NCI-H526 treated with DMSO at 0.1 percent for 48 hours (cell line): ENCODE measurements around the gene LPCAT3.
A peak's percentile ranks its signal among the peaks of the same experiment; 100 is the strongest.

Experiments
- DNase-seq: peaks from one replicate; lab custom pipeline; 2025; lab: John Stamatoyannopoulos, UW

Gene LPCAT3

GRCh38 chr12:6952863-6953441, 65.3 kb downstream of the LPCAT3 start:
- no peak for DNase-seq

GRCh38 chr12:6952121-6952862, 66.0 kb downstream of the LPCAT3 start:
- no peak for DNase-seq

- DNase-seq: no peak
Measured at GRCh38 chr12:6951551-6952120, 66.6 kb downstream of the LPCAT3 start.

- no peak for DNase-seq
Measured at GRCh38 chr12:6950811-6951540, 67.3 kb downstream of the LPCAT3 start, which contains the start of gene PTPN6. Gene PTPN6 (plus strand): TSS chr12:6951356. CDS start chr12:6951513, 157 bp downstream.

- DNase-seq: no peak
Measured at GRCh38 chr12:6950401-6950801, 67.9 kb downstream of the LPCAT3 start.

- no peak for DNase-seq
Measured at GRCh38 chr12:6948873-6949594, 69.2 kb downstream of the LPCAT3 start.

- DNase-seq: no peak
Measured at GRCh38 chr12:6947615-6948014, 70.7 kb downstream of the LPCAT3 start.

- DNase-seq: no peak
Measured at GRCh38 chr12:6946920-6947374, 71.3 kb downstream of the LPCAT3 start.

GRCh38 chr12:6946033-6946919, 72.0 kb downstream of the LPCAT3 start:
- DNase-seq: peak; percentile 93

GRCh38 chr12:6945613-6946012, 72.7 kb downstream of the LPCAT3 start:
- no peak for DNase-seq

- DNase-seq: peak; percentile 94
Measured at GRCh38 chr12:6944381-6945186, 73.7 kb downstream of the LPCAT3 start.

GRCh38 chr12:6943722-6944380, 74.4 kb downstream of the LPCAT3 start, which contains the start of the genes C12orf57 and RNU7-1:
Gene C12orf57 (plus strand): TSS chr12:6944022. CDS start chr12:6944122, 100 bp downstream.
Gene RNU7-1 (plus strand): TSS chr12:6943816.
- peak; percentile 93 for DNase-seq

GRCh38 chr12:6943389-6943721, 74.9 kb downstream of the LPCAT3 start:
- peak; percentile 93 for DNase-seq

- DNase-seq: no peak
Measured at GRCh38 chr12:6942331-6942665, 76.0 kb downstream of the LPCAT3 start.

GRCh38 chr12:6941782-6942181, 76.5 kb downstream of the LPCAT3 start:
- no peak for DNase-seq

GRCh38 chr12:6941267-6941666, 77.0 kb downstream of the LPCAT3 start:
- no peak for DNase-seq

GRCh38 chr12:6939191-6939540, 79.1 kb downstream of the LPCAT3 start:
- DNase-seq: no peak

- no peak for DNase-seq
Measured at GRCh38 chr12:6938353-6939190, 79.7 kb downstream of the LPCAT3 start.
